Thyroid gland (tissue), 4 donors: ENCODE results near the gene TIMP3. TPM values are rescaled to one million over a fixed set of nuclear protein-coding genes. Genes with fewer than 3 reads are reported as not detected.

Experiments
- DNase-seq, 2 donors: peaks; one replicate each; pipeline ENCODE4 v3.0.0-alpha.2; 2019
- H3K27ac ChIP-seq, 3 donors: fragments of 200-600 bp; sonication (generic); 1 replicate in 2 of 3; 2 replicates in 1 of 3; pipeline ENCODE4 v1.5.1; 2016 to 2019; ENCODE audit warnings: mild to moderate bottlenecking in 1 of 3, moderate library complexity in 1 of 3
- H3K27me3 ChIP-seq: fragments of 200-600 bp; sonication (generic); one replicate; pipeline ENCODE4 v1.5.1; 2019
- H3K36me3 ChIP-seq, 2 donors: fragments of 200-600 bp; sonication (generic); one replicate each; pipeline ENCODE4 v1.5.1; 2016 to 2019
- H3K4me1 ChIP-seq, 2 donors: fragments of 200-600 bp; sonication (generic); one replicate each; pipeline ENCODE4 v1.5.1; 2017 to 2019
- H3K4me3 ChIP-seq, 3 donors: fragments of 200-600 bp; sonication (generic); replicated peaks in 1 of 3; 1 replicate in 2 of 3; 2 replicates in 1 of 3; pipeline ENCODE4 v1.5.1; 2016; ENCODE audit warnings: mild to moderate bottlenecking in 1 of 3
- H3K9me3 ChIP-seq: fragments of 200-600 bp; sonication (generic); one replicate; pipeline ENCODE4 v1.5.1; 2017
- CTCF ChIP-seq, 6 experiments: fragments of 200-600 bp in 3 of 6; fragments of 450-650 bp in 3 of 6; sonication (generic) in 3 of 6; IDR thresholded peaks; one replicate each; pipeline ENCODE4 v1.5.1; 2016 to 2019; ENCODE audit warnings: antibody characterized with exemption in 6 of 6, mild to moderate bottlenecking in 2 of 6, inconsistent platforms in 1 of 6, moderate library complexity in 1 of 6
- POLR2A ChIP-seq, 2 donors: fragments of 450-650 bp; IDR thresholded peaks; one replicate each; pipeline ENCODE4 v1.6.1; 2017; ENCODE audit warnings: antibody characterized with exemption in 2 of 2, mild to moderate bottlenecking in 2 of 2, moderate library complexity in 1 of 2
- WGBS, 2 donors: methylation state at CpG; one replicate each; pipeline ENCODE4 v1.1.5; 2017; 5-methylcytosine and 5-hydroxymethylcytosine counted together
- intact Hi-C: fragments of 100-400 bp; cut with DNase I; formaldehyde crosslinking; loops from one replicate; pipeline ENCODE4 v1.15.1; 2023
- total RNA-seq, 4 donors: library from RNA; depleted of rRNA; stranded (reverse); fragments of >200 nt; gene quantifications; one replicate each; pipeline ENCODE4 v1.2.3, GENCODE V29; 2016

The TIMP3 gene
- total RNA-seq, 4 donors from 2014 or later = 424 to 772 (median 543) TPM

GRCh38 chr22:32776397-32776796 lies 25.1 kb upstream of the TIMP3 start:
- intact Hi-C loops = no loop called here
- Histone ChIP-seq H3K27me3 (no peaks in the 10 kb centered on the region), H3K4me3 (no peak overlapping the region), H3K4me1 (peaks cover 11 to 14% of the 10 kb centered on the region in 2 donors), H3K27ac (no peak overlapping the region), H3K9me3 (no peaks in the 10 kb centered on the region), H3K36me3 (no peaks in the 10 kb centered on the region)
- DNase-seq = no peak
- WGBS, 2 donors = 79 to 89% methylated on average over 4 of the region's 4 CpGs
- TF ChIP-seq POLR2A (IDR thresholded peaks at IDR 0.05) = no peak
- TF ChIP-seq CTCF (IDR thresholded peaks at IDR 0.05) = no peak

- intact Hi-C loops = no loop called here
- Histone ChIP-seq H3K4me3 (no peak overlapping the region), H3K27ac (no peak overlapping the region), H3K4me1 (peaks cover 11 to 14% of the 10 kb centered on the region in 2 donors), H3K9me3 (no peaks in the 10 kb centered on the region), H3K36me3 (no peaks in the 10 kb centered on the region), H3K27me3 (no peaks in the 10 kb centered on the region)
- 77 to 78% methylated on average over 6 of the region's 7 CpGs for whole genome bisulfite sequencing, 2 donors
- TF ChIP-seq POLR2A (IDR thresholded peaks at IDR 0.05) (no peak), CTCF (IDR thresholded peaks at IDR 0.05) (no peak)
- DNase-seq = no peak
Measured at GRCh38 chr22:32776802-32777201, 24.7 kb upstream of the TIMP3 start.

GRCh38 chr22:32777987-32778386 lies 23.5 kb upstream of the TIMP3 start:
- Histone ChIP-seq H3K9me3 (no peaks in the 10 kb centered on the region), H3K27me3 (no peaks in the 10 kb centered on the region), H3K4me3 (no peak overlapping the region), H3K4me1 (peaks cover 11 to 14% of the 10 kb centered on the region in 2 donors), H3K36me3 (no peaks in the 10 kb centered on the region), H3K27ac (no peak overlapping the region)
- TF ChIP-seq CTCF (IDR thresholded peaks at IDR 0.05) (no peak), POLR2A (IDR thresholded peaks at IDR 0.05) (no peak)
- intact Hi-C loops = no loop called here
- no peak for DNase-seq
- WGBS, 2 donors = 75 to 83% methylated on average over 4 of the region's 4 CpGs

GRCh38 chr22:32780726-32781310 lies 20.7 kb upstream of the TIMP3 start:
- no peak overlapping the region for H3K4me3 ChIP-seq
- TF ChIP-seq POLR2A (IDR thresholded peaks at IDR 0.05) = no peak
- TF ChIP-seq CTCF (IDR thresholded peaks at IDR 0.05) = no peak
- peaks cover 11 to 14% of the 10 kb centered on the region in 2 donors for H3K4me1 ChIP-seq
- H3K27ac ChIP-seq = peak overlapping the region in 2 of 3 donors; percentile 60 to 90
- no peaks in the 10 kb centered on the region for H3K27me3 ChIP-seq
- 94 to 95% methylated on average over 2 of the region's 2 CpGs for WGBS, 2 donors
- H3K36me3 ChIP-seq = no peaks in the 10 kb centered on the region
- no peak for DNase-seq
- no peaks in the 10 kb centered on the region for H3K9me3 ChIP-seq
- intact Hi-C loops = no loop called here

GRCh38 chr22:32781695-32782094 lies 19.8 kb upstream of the TIMP3 start:
- Histone ChIP-seq H3K4me3 (no peak overlapping the region), H3K4me1 (peaks cover 11 to 14% of the 10 kb centered on the region in 2 donors), H3K36me3 (no peaks in the 10 kb centered on the region), H3K27me3 (no peaks in the 10 kb centered on the region), H3K27ac (peak overlapping the region in 1 of 3 donors; percentile 20), H3K9me3 (no peaks in the 10 kb centered on the region)
- intact Hi-C loops = no loop called here
- no peak for DNase-seq
- TF ChIP-seq CTCF (IDR thresholded peaks at IDR 0.05) (no peak), POLR2A (IDR thresholded peaks at IDR 0.05) (no peak)
- WGBS, 2 donors = 84 to 90% methylated on average over 1 of the region's 1 CpG
